Liver (tissue), 9 donors: ENCODE data around the gene VGF. TPM values are rescaled to one million over a fixed set of nuclear protein-coding genes. Genes with fewer than 3 reads are reported as not detected.

Experiments used
- DNase-seq: peaks from one replicate; pipeline ENCODE4 v3.0.0-alpha.2; 2017; ENCODE audit warnings: low spot score
- H3K27ac ChIP-seq, 2 donors: one replicate each; pipeline ENCODE4 v1.7.0; 2013; ENCODE audit warnings: inconsistent platforms in 2 of 2, low read length in 2 of 2, control low read depth in 1 of 2, low read depth in 1 of 2, mild to moderate bottlenecking in 1 of 2
- H3K27me3 ChIP-seq, 4 donors: one replicate each; pipeline versions ENCODE4 v1.6.1 to v1.7.0; 2013; ENCODE audit warnings: low read length in 3 of 4, inconsistent platforms in 1 of 4, mild to moderate bottlenecking in 1 of 4, moderate library complexity in 1 of 4; ENCODE audit not compliant: control insufficient read depth in 4 of 4, insufficient read depth in 4 of 4
- H3K36me3 ChIP-seq, 4 donors: one replicate each; pipeline versions ENCODE4 v1.6.1 to v1.7.0; 2013; ENCODE audit warnings: low read length in 3 of 4, mild to moderate bottlenecking in 3 of 4, low read depth in 1 of 4, moderate library complexity in 1 of 4; ENCODE audit not compliant: control insufficient read depth in 4 of 4, insufficient read depth in 3 of 4
- H3K4me1 ChIP-seq, 4 donors: one replicate each; pipeline versions ENCODE4 v1.6.1 to v1.7.0; 2013; ENCODE audit warnings: low read length in 3 of 4, mild to moderate bottlenecking in 3 of 4, moderate library complexity in 1 of 4; ENCODE audit not compliant: control insufficient read depth in 4 of 4, insufficient read depth in 4 of 4
- H3K4me3 ChIP-seq, 3 donors: one replicate each; pipeline versions ENCODE4 v1.6.1 to v1.7.0; 2013; ENCODE audit warnings: low read length in 3 of 3, control low read depth in 1 of 3, low read depth in 1 of 3, mild to moderate bottlenecking in 1 of 3
- H3K9ac ChIP-seq, 2 donors: one replicate each; pipeline ENCODE4 v1.7.0; 2013; ENCODE audit warnings: low read length in 2 of 2, mild to moderate bottlenecking in 2 of 2, moderate library complexity in 2 of 2, control low read depth in 1 of 2, low read depth in 1 of 2
- H3K9me3 ChIP-seq, 4 donors: one replicate each; pipeline versions ENCODE4 v1.6.1 to v1.7.0; 2013; ENCODE audit warnings: low read length in 3 of 4; ENCODE audit not compliant: control insufficient read depth in 4 of 4
- EGR1 ChIP-seq, 2 donors: IDR thresholded peaks; 2 replicates each; pipeline ENCODE4 v1.6.1; 2016 to 2018; ENCODE audit warnings: antibody characterized with exemption in 2 of 2, low read depth in 2 of 2
- FOXA1 ChIP-seq: IDR thresholded peaks from 2 replicates; pipeline ENCODE4 v1.6.1; 2016; ENCODE audit warnings: antibody characterized with exemption
- FOXA2 ChIP-seq: IDR thresholded peaks from 2 replicates; pipeline ENCODE4 v1.6.1; 2016; ENCODE audit warnings: antibody characterized with exemption
- GABPA ChIP-seq, 2 donors: IDR thresholded peaks in 1 of 2; conservative IDR thresholded peaks in 1 of 2; 2 replicates each; pipeline ENCODE4 v1.6.1; 2016; ENCODE audit warnings: antibody characterized with exemption in 2 of 2, mild to moderate bottlenecking in 1 of 2, moderate library complexity in 1 of 2
- HNF4A ChIP-seq, 2 donors: conservative IDR thresholded peaks; 2 replicates each; pipeline ENCODE4 v1.6.1; 2016; ENCODE audit warnings: antibody characterized with exemption in 2 of 2, mild to moderate bottlenecking in 2 of 2
- HNF4G ChIP-seq: IDR thresholded peaks from 2 replicates; pipeline ENCODE4 v1.6.1; 2016; ENCODE audit warnings: antibody characterized with exemption
- JUND ChIP-seq, 2 donors: IDR thresholded peaks; 2 replicates each; pipeline ENCODE4 v1.6.1; 2016; ENCODE audit warnings: antibody characterized with exemption in 2 of 2
- NR2F2 ChIP-seq: IDR thresholded peaks from 2 replicates; pipeline ENCODE4 v1.6.1; 2016; ENCODE audit warnings: antibody characterized with exemption
- RAD21 ChIP-seq, 2 donors: IDR thresholded peaks; 2 replicates each; pipeline ENCODE4 v1.6.1; 2016; ENCODE audit warnings: antibody characterized with exemption in 2 of 2, mild to moderate bottlenecking in 2 of 2
- RXRA ChIP-seq, 2 donors: IDR thresholded peaks; 2 replicates each; pipeline ENCODE4 v1.6.1; 2017 to 2018; ENCODE audit warnings: antibody characterized with exemption in 2 of 2, mild to moderate bottlenecking in 1 of 2
- SP1 ChIP-seq: IDR thresholded peaks from 2 replicates; pipeline ENCODE4 v1.6.1; 2018; ENCODE audit warnings: antibody characterized with exemption, mild to moderate bottlenecking
- TAF1 ChIP-seq: conservative IDR thresholded peaks from 2 replicates; pipeline ENCODE4 v1.6.1; 2016; ENCODE audit warnings: antibody characterized with exemption, mild to moderate bottlenecking
- YY1 ChIP-seq: IDR thresholded peaks from 2 replicates; pipeline ENCODE4 v1.6.1; 2016; ENCODE audit warnings: antibody characterized with exemption, mild to moderate bottlenecking
- WGBS: extraction: QIAGEN DNeasy Blood & Tissue Kit; methylation state at CpG from one replicate; pipeline ENCODE4 v1.1.7; 2013; 5-methylcytosine and 5-hydroxymethylcytosine counted together
- polyA plus RNA-seq, 2 donors: library from polyadenylated mRNA; stranded (reverse) in 1 of 2; unstranded in 1 of 2; fragments of 200-250 nt in 1 of 2; fragments of >200 nt in 1 of 2; fragmentation: Nextera tagmentation in 1 of 2; extraction: Ambion mirVana in 1 of 2; gene quantifications; one replicate each; pipeline versions ENCODE4 v1.2.1 to v1.2.3, GENCODE V29; 2013 to 2015
- total RNA-seq, 2 donors: library from RNA; depleted of rRNA; stranded (reverse); fragments of >200 nt; gene quantifications; one replicate each; pipeline ENCODE4 v1.2.3, GENCODE V29; 2014
- TF ChIP-seq, protein P1 (sequence below): fragments of 150-350 bp; IDR thresholded peaks from 2 replicates; pipeline ENCODE4 v1.5.1; 2017; ENCODE audit warnings: improper control_type of control experiment, low read depth, low read length; ENCODE audit not compliant: missing input control
- TF ChIP-seq, protein P2 (sequence below): IDR thresholded peaks from 2 replicates; pipeline ENCODE4 v1.6.1; 2016; ENCODE audit warnings: antibody characterized with exemption, mild to moderate bottlenecking
- TF ChIP-seq, protein P3 (sequence below): IDR thresholded peaks from 2 replicates; pipeline ENCODE4 v1.6.1; 2016; ENCODE audit warnings: antibody characterized with exemption
- TF ChIP-seq, protein P4 (sequence below): IDR thresholded peaks from 2 replicates; pipeline ENCODE4 v1.6.1; 2016; ENCODE audit warnings: antibody characterized with exemption
- TF ChIP-seq, protein P5 (sequence below): IDR thresholded peaks from 2 replicates; pipeline ENCODE4 v1.6.1; 2016; ENCODE audit warnings: antibody characterized with exemption
- donor health status: healthy.
- donor health status: healthy.
- donor health status: healthy.
- donor health status: healthy.
- donor health status: healthy.

Gene VGF
- total and polyA plus RNA-seq, 4 donors: not detected

DNA sequence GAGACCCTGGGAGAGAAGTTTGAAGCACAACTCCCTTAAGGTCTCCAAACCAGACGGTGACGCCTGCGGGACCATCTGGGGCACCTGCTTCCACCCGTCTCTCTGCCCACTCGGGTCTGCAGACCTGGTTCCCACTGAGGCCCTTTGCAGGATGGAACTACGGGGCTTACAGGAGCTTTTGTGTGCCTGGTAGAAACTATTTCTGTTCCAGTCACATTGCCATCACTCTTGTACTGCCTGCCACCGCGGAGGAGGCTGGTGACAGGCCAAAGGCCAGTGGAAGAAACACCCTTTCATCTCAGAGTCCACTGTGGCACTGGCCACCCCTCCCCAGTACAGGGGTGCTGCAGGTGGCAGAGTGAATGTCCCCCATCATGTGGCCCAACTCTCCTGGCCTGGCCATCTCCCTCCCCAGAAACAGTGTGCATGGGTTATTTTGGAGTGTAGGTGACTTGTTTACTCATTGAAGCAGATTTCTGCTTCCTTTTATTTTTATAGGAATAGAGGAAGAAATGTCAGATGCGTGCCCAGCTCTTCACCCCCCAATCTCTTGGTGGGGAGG is 27.6 kb downstream of the VGF start:
- Histone ChIP-seq H3K9ac (peak overlapping the region in 1 of 2 donors; percentile 36), H3K27ac (peak overlapping the region; percentile 65), H3K27me3 (no peaks in the 10 kb centered on the region), H3K4me1 (peaks cover 0 to 6% (median under 1%) of the 10 kb centered on the region in 4 donors), H3K36me3 (peaks cover 5 to 17% (median 14%) of the 10 kb centered on the region in 4 donors), H3K9me3 (no peaks in the 10 kb centered on the region), H3K4me3 (no peak overlapping the region)
- DNase-seq: no peak
- 70% methylated on average over 9 of the region's 9 CpGs for WGBS
- TF ChIP-seq HNF4A (conservative IDR thresholded peaks at IDR 0.05) (peak; percentile 12 to 46), GABPA (IDR thresholded peaks at IDR 0.05 in 1 of 2, conservative IDR thresholded peaks at IDR 0.05 in 1 of 2) (no peak), TAF1 (no peak), FOXA2 (no peak)

DNA sequence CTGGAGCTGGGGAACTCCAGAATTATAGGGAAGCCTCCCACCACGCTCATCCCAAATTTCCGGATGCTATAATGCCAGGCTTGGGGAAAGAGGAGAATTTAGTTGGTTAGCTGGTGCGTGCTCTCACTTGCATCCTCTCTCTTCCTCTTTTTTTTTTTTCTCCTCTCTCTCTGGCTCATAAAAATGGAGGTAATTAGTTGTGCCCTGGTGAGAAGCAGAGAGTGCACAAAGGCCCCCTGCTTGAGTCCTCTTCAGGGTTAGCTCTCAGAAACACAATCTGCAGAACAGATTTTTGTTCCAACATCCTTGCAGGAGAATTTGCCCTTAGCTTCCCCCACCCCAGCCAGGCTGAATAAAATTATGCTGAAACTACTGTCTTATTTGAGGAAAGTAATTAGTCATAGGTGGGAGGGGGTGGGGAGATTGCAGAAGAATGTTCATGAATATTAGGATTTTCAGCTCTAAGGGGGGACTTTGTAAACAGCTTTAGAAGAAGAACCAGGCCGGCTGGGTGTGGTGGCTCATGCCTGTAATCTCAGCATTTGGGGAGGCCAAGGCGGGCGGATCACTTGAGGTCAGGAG is 30.9 kb downstream of the VGF start:
- Histone ChIP-seq H3K27ac (peak overlapping the region in 1 of 2 donors; percentile 5), H3K9ac (no peak overlapping the region), H3K27me3 (no peaks in the 10 kb centered on the region), H3K9me3 (no peaks in the 10 kb centered on the region), H3K4me1 (peaks cover 0 to 6% (median under 1%) of the 10 kb centered on the region in 4 donors), H3K4me3 (no peak overlapping the region), H3K36me3 (peaks cover 5 to 35% (median 24%) of the 10 kb centered on the region in 4 donors)
- DNase-seq: no peak
- TF ChIP-seq, protein P1, sequence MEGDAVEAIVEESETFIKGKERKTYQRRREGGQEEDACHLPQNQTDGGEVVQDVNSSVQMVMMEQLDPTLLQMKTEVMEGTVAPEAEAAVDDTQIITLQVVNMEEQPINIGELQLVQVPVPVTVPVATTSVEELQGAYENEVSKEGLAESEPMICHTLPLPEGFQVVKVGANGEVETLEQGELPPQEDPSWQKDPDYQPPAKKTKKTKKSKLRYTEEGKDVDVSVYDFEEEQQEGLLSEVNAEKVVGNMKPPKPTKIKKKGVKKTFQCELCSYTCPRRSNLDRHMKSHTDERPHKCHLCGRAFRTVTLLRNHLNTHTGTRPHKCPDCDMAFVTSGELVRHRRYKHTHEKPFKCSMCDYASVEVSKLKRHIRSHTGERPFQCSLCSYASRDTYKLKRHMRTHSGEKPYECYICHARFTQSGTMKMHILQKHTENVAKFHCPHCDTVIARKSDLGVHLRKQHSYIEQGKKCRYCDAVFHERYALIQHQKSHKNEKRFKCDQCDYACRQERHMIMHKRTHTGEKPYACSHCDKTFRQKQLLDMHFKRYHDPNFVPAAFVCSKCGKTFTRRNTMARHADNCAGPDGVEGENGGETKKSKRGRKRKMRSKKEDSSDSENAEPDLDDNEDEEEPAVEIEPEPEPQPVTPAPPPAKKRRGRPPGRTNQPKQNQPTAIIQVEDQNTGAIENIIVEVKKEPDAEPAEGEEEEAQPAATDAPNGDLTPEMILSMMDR: no peak
- no peak for TF ChIP-seq YY1
- no peak for TF ChIP-seq FOXA2
- TF ChIP-seq, protein P2, sequence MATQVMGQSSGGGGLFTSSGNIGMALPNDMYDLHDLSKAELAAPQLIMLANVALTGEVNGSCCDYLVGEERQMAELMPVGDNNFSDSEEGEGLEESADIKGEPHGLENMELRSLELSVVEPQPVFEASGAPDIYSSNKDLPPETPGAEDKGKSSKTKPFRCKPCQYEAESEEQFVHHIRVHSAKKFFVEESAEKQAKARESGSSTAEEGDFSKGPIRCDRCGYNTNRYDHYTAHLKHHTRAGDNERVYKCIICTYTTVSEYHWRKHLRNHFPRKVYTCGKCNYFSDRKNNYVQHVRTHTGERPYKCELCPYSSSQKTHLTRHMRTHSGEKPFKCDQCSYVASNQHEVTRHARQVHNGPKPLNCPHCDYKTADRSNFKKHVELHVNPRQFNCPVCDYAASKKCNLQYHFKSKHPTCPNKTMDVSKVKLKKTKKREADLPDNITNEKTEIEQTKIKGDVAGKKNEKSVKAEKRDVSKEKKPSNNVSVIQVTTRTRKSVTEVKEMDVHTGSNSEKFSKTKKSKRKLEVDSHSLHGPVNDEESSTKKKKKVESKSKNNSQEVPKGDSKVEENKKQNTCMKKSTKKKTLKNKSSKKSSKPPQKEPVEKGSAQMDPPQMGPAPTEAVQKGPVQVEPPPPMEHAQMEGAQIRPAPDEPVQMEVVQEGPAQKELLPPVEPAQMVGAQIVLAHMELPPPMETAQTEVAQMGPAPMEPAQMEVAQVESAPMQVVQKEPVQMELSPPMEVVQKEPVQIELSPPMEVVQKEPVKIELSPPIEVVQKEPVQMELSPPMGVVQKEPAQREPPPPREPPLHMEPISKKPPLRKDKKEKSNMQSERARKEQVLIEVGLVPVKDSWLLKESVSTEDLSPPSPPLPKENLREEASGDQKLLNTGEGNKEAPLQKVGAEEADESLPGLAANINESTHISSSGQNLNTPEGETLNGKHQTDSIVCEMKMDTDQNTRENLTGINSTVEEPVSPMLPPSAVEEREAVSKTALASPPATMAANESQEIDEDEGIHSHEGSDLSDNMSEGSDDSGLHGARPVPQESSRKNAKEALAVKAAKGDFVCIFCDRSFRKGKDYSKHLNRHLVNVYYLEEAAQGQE: no peak
- TF ChIP-seq EGR1 (IDR thresholded peaks at IDR 0.05; ENCODE audit: low read depth in 2 of 2): no peak
- TF ChIP-seq NR2F2: no peak
- no peak for TF ChIP-seq JUND (IDR thresholded peaks at IDR 0.05)
- no peak for TF ChIP-seq RXRA (IDR thresholded peaks at IDR 0.05)
- no peak for TF ChIP-seq HNF4G
- TF ChIP-seq, protein P3, sequence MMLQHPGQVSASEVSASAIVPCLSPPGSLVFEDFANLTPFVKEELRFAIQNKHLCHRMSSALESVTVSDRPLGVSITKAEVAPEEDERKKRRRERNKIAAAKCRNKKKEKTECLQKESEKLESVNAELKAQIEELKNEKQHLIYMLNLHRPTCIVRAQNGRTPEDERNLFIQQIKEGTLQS: no peak
- TF ChIP-seq RAD21 (IDR thresholded peaks at IDR 0.05): no peak
- no peak for TF ChIP-seq HNF4A (conservative IDR thresholded peaks at IDR 0.05)
- TF ChIP-seq SP1: no peak
- TF ChIP-seq FOXA1: no peak
- TF ChIP-seq, protein P4, sequence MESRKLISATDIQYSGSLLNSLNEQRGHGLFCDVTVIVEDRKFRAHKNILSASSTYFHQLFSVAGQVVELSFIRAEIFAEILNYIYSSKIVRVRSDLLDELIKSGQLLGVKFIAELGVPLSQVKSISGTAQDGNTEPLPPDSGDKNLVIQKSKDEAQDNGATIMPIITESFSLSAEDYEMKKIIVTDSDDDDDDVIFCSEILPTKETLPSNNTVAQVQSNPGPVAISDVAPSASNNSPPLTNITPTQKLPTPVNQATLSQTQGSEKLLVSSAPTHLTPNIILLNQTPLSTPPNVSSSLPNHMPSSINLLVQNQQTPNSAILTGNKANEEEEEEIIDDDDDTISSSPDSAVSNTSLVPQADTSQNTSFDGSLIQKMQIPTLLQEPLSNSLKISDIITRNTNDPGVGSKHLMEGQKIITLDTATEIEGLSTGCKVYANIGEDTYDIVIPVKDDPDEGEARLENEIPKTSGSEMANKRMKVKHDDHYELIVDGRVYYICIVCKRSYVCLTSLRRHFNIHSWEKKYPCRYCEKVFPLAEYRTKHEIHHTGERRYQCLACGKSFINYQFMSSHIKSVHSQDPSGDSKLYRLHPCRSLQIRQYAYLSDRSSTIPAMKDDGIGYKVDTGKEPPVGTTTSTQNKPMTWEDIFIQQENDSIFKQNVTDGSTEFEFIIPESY: no peak
- TF ChIP-seq, protein P5, sequence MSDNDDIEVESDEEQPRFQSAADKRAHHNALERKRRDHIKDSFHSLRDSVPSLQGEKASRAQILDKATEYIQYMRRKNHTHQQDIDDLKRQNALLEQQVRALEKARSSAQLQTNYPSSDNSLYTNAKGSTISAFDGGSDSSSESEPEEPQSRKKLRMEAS: no peak
- WGBS: 88% methylated on average over 6 of the region's 6 CpGs
